Upper lobe of left lung (tissue), 4 donors: ENCODE measurements around the gene PATL2.

Experiments used
- POLR2A ChIP-seq, 4 donors: fragments of 450-650 bp; IDR thresholded peaks; one replicate each; pipeline ENCODE4 v1.5.1; 2016 to 2017; ENCODE audit warnings: antibody characterized with exemption in 4 of 4, mild to moderate bottlenecking in 2 of 4
- POLR2AphosphoS5 ChIP-seq, 2 donors: sonication (generic); formaldehyde crosslinking; IDR thresholded peaks; one replicate each; pipeline ENCODE4 v1.5.1; 2017; ENCODE audit warnings: antibody characterized with exemption in 2 of 2
- TF ChIP-seq, protein P1 (sequence below), 6 experiments: fragments of 450-650 bp in 4 of 6; fragments of 200-600 bp in 2 of 6; sonication (generic) in 2 of 6; IDR thresholded peaks; one replicate each; pipeline ENCODE4 v1.5.1; 2016 to 2019; ENCODE audit warnings: antibody characterized with exemption in 6 of 6

DNA sequence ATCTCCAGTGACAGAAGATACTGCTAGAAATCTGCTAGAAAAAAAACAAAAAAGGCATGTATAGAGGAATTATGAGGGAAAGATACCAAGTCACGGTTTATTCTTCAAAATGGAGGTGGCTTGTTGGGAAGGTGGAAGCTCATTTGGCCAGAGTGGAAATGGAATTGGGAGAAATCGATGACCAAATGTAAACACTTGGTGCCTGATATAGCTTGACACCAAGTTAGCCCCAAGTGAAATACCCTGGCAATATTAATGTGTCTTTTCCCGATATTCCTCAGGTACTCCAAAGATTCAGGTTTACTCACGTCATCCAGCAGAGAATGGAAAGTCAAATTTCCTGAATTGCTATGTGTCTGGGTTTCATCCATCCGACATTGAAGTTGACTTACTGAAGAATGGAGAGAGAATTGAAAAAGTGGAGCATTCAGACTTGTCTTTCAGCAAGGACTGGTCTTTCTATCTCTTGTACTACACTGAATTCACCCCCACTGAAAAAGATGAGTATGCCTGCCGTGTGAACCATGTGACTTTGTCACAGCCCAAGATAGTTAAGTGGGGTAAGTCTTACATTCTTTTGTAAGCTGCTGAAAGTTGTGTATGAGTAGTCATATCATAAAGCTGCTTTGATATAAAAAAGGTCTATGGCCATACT, 4.1 kb upstream of the PATL2 start:
- TF ChIP-seq, protein P1, sequence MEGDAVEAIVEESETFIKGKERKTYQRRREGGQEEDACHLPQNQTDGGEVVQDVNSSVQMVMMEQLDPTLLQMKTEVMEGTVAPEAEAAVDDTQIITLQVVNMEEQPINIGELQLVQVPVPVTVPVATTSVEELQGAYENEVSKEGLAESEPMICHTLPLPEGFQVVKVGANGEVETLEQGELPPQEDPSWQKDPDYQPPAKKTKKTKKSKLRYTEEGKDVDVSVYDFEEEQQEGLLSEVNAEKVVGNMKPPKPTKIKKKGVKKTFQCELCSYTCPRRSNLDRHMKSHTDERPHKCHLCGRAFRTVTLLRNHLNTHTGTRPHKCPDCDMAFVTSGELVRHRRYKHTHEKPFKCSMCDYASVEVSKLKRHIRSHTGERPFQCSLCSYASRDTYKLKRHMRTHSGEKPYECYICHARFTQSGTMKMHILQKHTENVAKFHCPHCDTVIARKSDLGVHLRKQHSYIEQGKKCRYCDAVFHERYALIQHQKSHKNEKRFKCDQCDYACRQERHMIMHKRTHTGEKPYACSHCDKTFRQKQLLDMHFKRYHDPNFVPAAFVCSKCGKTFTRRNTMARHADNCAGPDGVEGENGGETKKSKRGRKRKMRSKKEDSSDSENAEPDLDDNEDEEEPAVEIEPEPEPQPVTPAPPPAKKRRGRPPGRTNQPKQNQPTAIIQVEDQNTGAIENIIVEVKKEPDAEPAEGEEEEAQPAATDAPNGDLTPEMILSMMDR (IDR thresholded peaks at IDR 0.05) = no peak
- TF ChIP-seq POLR2A (IDR thresholded peaks at IDR 0.05) = no peak
- TF ChIP-seq POLR2AphosphoS5 (IDR thresholded peaks at IDR 0.05) = no peak
